Measurements from ENCODE around the gene FAM227B.

DNA sequence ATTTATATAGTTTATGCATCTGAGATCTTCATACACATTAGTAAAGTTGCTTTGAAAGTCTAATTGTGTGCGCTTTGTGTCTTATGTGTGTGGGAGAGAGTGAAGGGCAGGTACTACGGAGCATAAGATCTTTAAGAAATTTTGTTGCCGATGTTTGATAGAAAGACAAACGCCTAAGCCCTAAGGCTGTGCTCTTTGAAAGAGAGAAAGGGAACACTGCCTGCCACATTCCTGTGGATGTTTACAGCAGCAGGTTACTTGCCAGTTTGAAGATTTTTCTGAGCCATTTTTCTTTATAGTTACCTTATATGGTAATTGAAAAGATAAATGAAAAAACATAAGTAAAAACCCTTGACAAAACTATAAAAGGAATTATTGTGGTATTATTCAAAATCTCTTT is 17.2 kb upstream of the FAM227B start:
- TF ChIP-seq, protein P1, sequence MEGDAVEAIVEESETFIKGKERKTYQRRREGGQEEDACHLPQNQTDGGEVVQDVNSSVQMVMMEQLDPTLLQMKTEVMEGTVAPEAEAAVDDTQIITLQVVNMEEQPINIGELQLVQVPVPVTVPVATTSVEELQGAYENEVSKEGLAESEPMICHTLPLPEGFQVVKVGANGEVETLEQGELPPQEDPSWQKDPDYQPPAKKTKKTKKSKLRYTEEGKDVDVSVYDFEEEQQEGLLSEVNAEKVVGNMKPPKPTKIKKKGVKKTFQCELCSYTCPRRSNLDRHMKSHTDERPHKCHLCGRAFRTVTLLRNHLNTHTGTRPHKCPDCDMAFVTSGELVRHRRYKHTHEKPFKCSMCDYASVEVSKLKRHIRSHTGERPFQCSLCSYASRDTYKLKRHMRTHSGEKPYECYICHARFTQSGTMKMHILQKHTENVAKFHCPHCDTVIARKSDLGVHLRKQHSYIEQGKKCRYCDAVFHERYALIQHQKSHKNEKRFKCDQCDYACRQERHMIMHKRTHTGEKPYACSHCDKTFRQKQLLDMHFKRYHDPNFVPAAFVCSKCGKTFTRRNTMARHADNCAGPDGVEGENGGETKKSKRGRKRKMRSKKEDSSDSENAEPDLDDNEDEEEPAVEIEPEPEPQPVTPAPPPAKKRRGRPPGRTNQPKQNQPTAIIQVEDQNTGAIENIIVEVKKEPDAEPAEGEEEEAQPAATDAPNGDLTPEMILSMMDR (IDR thresholded peaks at IDR 0.05), result no peak
- TF ChIP-seq POLR2A (IDR thresholded peaks at IDR 0.05), result no peak
